Stimulated activated CD8-positive, alpha-beta memory T cell treated with anti-CD3 and anti-CD28 coated beads, Interleukin-12 subunit alpha, Interleukin-12 subunit beta, amount 100 ng/mL, for 24 hours (primary cell): Measurements from ENCODE around the gene AGGF1.
"Not testable (repeated sequence)": the region's sequence is repeated elsewhere in the genome, so short reads cannot be mapped to it uniquely, and the experiment has no call there.

Source experiments
- DNase-seq: peaks from one replicate; pipeline ENCODE4 v3.0.0-alpha.2; 2020; ENCODE audit errors: extremely low read depth

Gene AGGF1

GRCh38 chr5:77086368-77086688 is 56.1 kb downstream of the AGGF1 start:
- no peak for DNase-seq

GRCh38 chr5:77086689-77087483 is 56.7 kb downstream of the AGGF1 start, which contains the start of gene ZBED3:
Gene ZBED3, minus strand, starts transcription at chr5:77087285. Its CDS starts 9,407 bp downstream, at chr5:77077878.
- no peak for DNase-seq

GRCh38 chr5:77087484-77088261 is 57.5 kb downstream of the AGGF1 start:
- no peak for DNase-seq

GRCh38 chr5:77095189-77095588 is 65.0 kb downstream of the AGGF1 start:
- DNase-seq = no peak

- DNase-seq = no peak
Observed at GRCh38 chr5:77101298-77101697, 71.1 kb downstream of the AGGF1 start.

- DNase-seq = no peak
Observed at GRCh38 chr5:77102549-77102948, 72.3 kb downstream of the AGGF1 start.

- no peak for DNase-seq
Observed at GRCh38 chr5:77103457-77103856, 73.3 kb downstream of the AGGF1 start.

- no peak for DNase-seq
Observed at GRCh38 chr5:77104813-77105212, 74.6 kb downstream of the AGGF1 start.

GRCh38 chr5:77107035-77107434 is 76.8 kb downstream of the AGGF1 start:
- not testable (repeated sequence) for DNase-seq
